Colonic mucosa (tissue), 4 donors: Measurements from ENCODE around the gene DOCK10. TPM values are rescaled to one million over a fixed set of nuclear protein-coding genes. Genes with fewer than 3 reads are reported as not detected.

Experiments used
- DNase-seq: peaks from one replicate; pipeline ENCODE4 v3.0.0-alpha.2; 2020
- H3K27ac ChIP-seq: fragments of 200-600 bp; one replicate; pipeline ENCODE4 v1.8.0; 2021
- H3K27me3 ChIP-seq: fragments of 200-600 bp; one replicate; pipeline ENCODE4 v1.8.0; 2021
- H3K36me3 ChIP-seq: fragments of 200-600 bp; one replicate; pipeline ENCODE4 v1.8.0; 2021
- H3K4me1 ChIP-seq: fragments of 200-600 bp; one replicate; pipeline ENCODE4 v1.8.0; 2021; ENCODE audit warnings: mild to moderate bottlenecking
- H3K4me3 ChIP-seq: fragments of 200-600 bp; one replicate; pipeline ENCODE4 v1.8.0; 2021
- H3K9ac ChIP-seq, 2 donors: one replicate each; pipeline ENCODE4 v1.7.0; 2013; ENCODE audit warnings: control low read depth in 2 of 2, low read depth in 2 of 2, low read length in 2 of 2
- H3K9me3 ChIP-seq: fragments of 200-600 bp; one replicate; pipeline ENCODE4 v1.8.0; 2021
- CTCF ChIP-seq: fragments of 200-600 bp; IDR thresholded peaks from one replicate; pipeline ENCODE4 v1.8.0; 2022; ENCODE audit warnings: antibody characterized with exemption, mild to moderate bottlenecking
- intact Hi-C: fragments of 100-400 bp; cut with DNase I; formaldehyde crosslinking; loops from one replicate; pipeline ENCODE4 v1.14.1; 2022
- total RNA-seq, 2 donors: library from RNA; stranded (reverse); fragmentation: NEBNext Ultra II Directional in 1 of 2; extraction: Animal tissue kit (Norgen Biotek cat#: 25700) in 1 of 2; gene quantifications; one replicate each; pipeline ENCODE4 v1.2.1, GENCODE V29; 2021
- donor health status: healthy.
- donor health status: DM: no; HTN: no; CAD: no.
- donor health status: DM: no; HTN: no; CAD: no.

Gene DOCK10
- total RNA-seq, 2 donors from 2014 or later, result 13.5 to 17.4 TPM

DNA sequence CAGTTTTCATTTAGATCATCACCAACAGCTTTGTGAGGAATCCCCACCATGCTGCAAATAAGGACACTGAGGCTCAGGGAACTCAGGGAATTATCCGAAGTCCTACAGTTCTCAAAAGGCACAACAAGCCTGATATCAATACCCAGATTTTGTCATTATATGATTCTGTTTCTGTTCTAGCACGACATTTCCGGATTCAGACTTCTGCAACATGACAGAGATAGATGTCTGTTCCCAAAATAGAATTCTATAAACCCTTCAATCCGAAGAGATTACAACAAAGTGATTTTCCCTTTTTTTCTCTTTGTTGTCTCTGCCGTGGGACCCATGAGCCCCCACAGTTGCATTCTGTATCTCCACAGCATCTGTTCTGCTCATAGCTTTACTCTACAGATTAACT is 72.0 kb downstream of the DOCK10 start:
- no peak for DNase-seq
- no peaks in the 10 kb centered on the region for H3K27me3 ChIP-seq
- peak overlapping the region in 1 of 2 donors; percentile 2 for H3K9ac ChIP-seq
- TF ChIP-seq CTCF, result no peak
- intact Hi-C loops, result no loop called here
- H3K4me1 ChIP-seq, result no peaks in the 10 kb centered on the region
- H3K4me3 ChIP-seq, result no peak overlapping the region
- H3K9me3 ChIP-seq, result no peaks in the 10 kb centered on the region
- no peaks in the 10 kb centered on the region for H3K36me3 ChIP-seq
- peak overlapping the region; percentile 19 for H3K27ac ChIP-seq

GRCh38 chr2:224969633-224970260 is 72.5 kb downstream of the DOCK10 start:
- no peaks in the 10 kb centered on the region for H3K36me3 ChIP-seq
- intact Hi-C loops, result no loop called here
- no peaks in the 10 kb centered on the region for H3K4me1 ChIP-seq
- no peak overlapping the region for H3K27ac ChIP-seq
- no peak for TF ChIP-seq CTCF
- H3K9me3 ChIP-seq, result no peaks in the 10 kb centered on the region
- no peak overlapping the region for H3K4me3 ChIP-seq
- no peak for DNase-seq
- H3K27me3 ChIP-seq, result no peaks in the 10 kb centered on the region
- no peak overlapping the region for H3K9ac ChIP-seq

DNA sequence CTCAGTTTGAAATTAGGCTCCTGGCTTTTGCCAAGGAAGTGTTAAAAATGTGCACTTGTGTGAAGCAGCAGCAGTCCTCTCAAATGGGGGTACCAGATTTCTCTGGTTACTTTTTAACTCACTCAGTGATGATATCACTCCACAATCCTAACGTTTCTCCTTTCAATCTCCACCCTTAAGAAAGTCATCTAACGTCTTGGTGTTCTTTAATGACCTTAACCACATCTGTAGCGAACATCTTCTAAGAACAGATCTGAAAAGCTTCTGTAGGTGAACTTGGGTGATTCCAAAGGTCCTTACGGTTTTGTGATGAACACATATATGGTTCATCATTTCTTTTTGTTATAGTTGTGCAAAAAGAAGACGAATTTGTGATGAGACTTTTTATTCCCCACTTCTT is 73.2 kb downstream of the DOCK10 start:
- Histone ChIP-seq H3K36me3 (no peaks in the 10 kb centered on the region), H3K27me3 (no peaks in the 10 kb centered on the region), H3K9ac (no peak overlapping the region), H3K9me3 (no peaks in the 10 kb centered on the region), H3K4me3 (no peak overlapping the region), H3K4me1 (no peaks in the 10 kb centered on the region), H3K27ac (no peak overlapping the region)
- no peak for DNase-seq
- no peak for TF ChIP-seq CTCF
- intact Hi-C loops, result no loop called here

GRCh38 chr2:224968051-224968450 is 74.2 kb downstream of the DOCK10 start:
- no peaks in the 10 kb centered on the region for H3K4me1 ChIP-seq
- H3K27me3 ChIP-seq, result no peaks in the 10 kb centered on the region
- H3K9ac ChIP-seq, result no peak overlapping the region
- DNase-seq, result no peak
- no peak overlapping the region for H3K4me3 ChIP-seq
- intact Hi-C loops, result no loop called here
- no peak for TF ChIP-seq CTCF
- peak overlapping the region; percentile 63 for H3K27ac ChIP-seq
- H3K36me3 ChIP-seq, result no peaks in the 10 kb centered on the region
- H3K9me3 ChIP-seq, result no peaks in the 10 kb centered on the region

DNA sequence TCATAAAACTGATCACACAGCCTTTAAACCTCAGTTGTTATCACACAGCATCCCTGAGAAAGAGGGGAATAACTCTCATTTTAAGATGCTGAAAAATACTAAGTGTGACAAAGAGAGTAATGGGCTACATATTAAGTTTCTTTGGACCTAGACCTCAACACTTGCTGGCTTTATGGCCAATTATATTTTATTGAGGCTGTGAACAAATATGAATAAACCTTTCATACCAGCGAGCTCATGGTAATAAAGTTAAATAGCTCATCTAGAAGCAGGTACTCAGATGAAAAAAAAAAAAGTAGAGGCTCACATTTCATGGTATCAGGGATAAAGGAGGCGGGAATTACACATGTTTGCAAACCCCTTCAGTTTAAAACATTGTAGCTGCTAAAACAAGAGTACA is 75.7 kb downstream of the DOCK10 start:
- Histone ChIP-seq H3K4me1 (no peaks in the 10 kb centered on the region), H3K36me3 (no peaks in the 10 kb centered on the region), H3K9ac (no peak overlapping the region), H3K27me3 (no peaks in the 10 kb centered on the region), H3K9me3 (no peaks in the 10 kb centered on the region), H3K4me3 (no peak overlapping the region), H3K27ac (peak overlapping the region; percentile 63)
- TF ChIP-seq CTCF, result no peak
- intact Hi-C loops, result no loop called here
- DNase-seq, result no peak
